ENCODE data around the gene PDGFB. TPM values are rescaled to one million over a fixed set of nuclear protein-coding genes. Genes with fewer than 3 reads are reported as not detected.

The PDGFB gene
- total and polyA plus RNA-seq, 7 donors = 1.4 to 9.6 (median 5.5) TPM

DNA sequence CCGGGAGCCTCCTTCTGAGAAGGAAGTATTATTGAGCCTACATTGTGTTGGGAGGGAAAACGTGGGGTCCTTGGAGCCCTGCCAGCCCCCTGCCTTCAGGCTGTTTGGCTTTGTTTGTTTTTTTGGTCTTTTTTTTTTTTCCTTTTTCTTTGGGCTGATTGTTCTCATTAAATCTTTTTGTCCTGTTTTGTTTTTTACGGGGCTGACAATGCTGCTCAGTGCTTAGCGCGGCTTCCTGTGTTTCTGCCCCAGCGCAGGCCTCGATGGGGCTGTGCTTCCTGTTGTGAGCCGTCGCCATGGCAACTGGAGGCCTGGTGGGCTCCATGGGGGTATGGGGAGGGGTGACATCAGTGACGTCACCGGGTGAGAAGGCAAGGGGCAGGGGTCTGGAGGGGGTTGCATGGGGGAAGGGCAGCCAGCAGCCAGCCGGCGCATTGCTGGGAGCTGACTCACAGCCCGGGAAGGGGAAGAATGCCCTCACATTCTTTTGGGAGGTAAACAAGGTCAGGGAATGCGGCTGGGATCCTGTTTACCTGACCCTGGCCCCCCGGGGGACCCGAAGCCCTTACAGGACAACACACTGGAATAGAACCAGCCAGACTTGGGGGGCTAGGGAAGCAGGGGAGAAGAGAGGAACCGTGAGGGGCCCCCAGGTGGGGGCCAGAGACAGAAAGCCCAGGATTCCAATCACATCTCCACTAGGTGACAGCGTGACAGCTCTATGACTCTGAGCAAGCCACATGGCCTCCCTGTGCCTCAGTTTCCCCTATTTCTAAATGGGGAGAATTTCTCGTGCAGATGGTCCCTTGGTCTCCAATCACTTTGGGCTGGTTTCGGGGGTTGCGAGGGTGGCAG, 70.1 kb downstream of the PDGFB start:
- Histone ChIP-seq H3K9me3 (no peaks in the 10 kb centered on the region), H3K36me3 (no peaks in the 10 kb centered on the region), H3K27ac (peak overlapping the region; percentile 70 to 76 (median 73)), H3K27me3 (no peaks in the 10 kb centered on the region), H3K4me1 (peaks cover 0 to 50% (median 44%) of the 10 kb centered on the region in 4 donors), H3K4me3 (no peak overlapping the region)
- TF ChIP-seq, protein P1, sequence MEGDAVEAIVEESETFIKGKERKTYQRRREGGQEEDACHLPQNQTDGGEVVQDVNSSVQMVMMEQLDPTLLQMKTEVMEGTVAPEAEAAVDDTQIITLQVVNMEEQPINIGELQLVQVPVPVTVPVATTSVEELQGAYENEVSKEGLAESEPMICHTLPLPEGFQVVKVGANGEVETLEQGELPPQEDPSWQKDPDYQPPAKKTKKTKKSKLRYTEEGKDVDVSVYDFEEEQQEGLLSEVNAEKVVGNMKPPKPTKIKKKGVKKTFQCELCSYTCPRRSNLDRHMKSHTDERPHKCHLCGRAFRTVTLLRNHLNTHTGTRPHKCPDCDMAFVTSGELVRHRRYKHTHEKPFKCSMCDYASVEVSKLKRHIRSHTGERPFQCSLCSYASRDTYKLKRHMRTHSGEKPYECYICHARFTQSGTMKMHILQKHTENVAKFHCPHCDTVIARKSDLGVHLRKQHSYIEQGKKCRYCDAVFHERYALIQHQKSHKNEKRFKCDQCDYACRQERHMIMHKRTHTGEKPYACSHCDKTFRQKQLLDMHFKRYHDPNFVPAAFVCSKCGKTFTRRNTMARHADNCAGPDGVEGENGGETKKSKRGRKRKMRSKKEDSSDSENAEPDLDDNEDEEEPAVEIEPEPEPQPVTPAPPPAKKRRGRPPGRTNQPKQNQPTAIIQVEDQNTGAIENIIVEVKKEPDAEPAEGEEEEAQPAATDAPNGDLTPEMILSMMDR (IDR thresholded peaks at IDR 0.05) = no peak
- TF ChIP-seq POLR2AphosphoS5 (IDR thresholded peaks at IDR 0.05) (peak in 3 of 4 donors; percentile 21 to 70 (median 57)), EP300 (IDR thresholded peaks at IDR 0.05) (peak in 2 of 4 donors; percentile 39 to 42), POLR2A (IDR thresholded peaks at IDR 0.05) (no peak)
- 24 to 26% methylated on average over 22 of the region's 22 CpGs for WGBS, 2 donors
- DNase-seq = peak; percentile 93
- intact Hi-C loops (cut with DNase I) = loop anchor here (5.0 kb wide), 1 partner anchor 68 kb away; the partner anchor contains the start of gene PDGFB

GRCh38 chr22:39173787-39174497, 70.8 kb downstream of the PDGFB start:
- Histone ChIP-seq H3K36me3 (no peaks in the 10 kb centered on the region), H3K9me3 (no peaks in the 10 kb centered on the region), H3K27ac (peak overlapping the region; percentile 70 to 76 (median 73)), H3K27me3 (no peaks in the 10 kb centered on the region), H3K4me3 (no peak overlapping the region), H3K4me1 (peaks cover 0 to 50% (median 44%) of the 10 kb centered on the region in 4 donors)
- no peak for DNase-seq
- TF ChIP-seq POLR2AphosphoS5 (IDR thresholded peaks at IDR 0.05) (no peak), POLR2A (IDR thresholded peaks at IDR 0.05) (no peak), EP300 (IDR thresholded peaks at IDR 0.05) (no peak)
- TF ChIP-seq, protein P1 (IDR thresholded peaks at IDR 0.05) = no peak
- WGBS, 2 donors = 59 to 67% methylated on average over 11 of the region's 11 CpGs
- intact Hi-C loops (cut with DNase I) = loop anchor here (5.0 kb wide), 1 partner anchor 68 kb away; the partner anchor contains the start of gene PDGFB

Other genes starting within 250 kb of the PDGFB start
- gene APOBEC3C, start 230.7 kb downstream of the PDGFB start, total RNA-seq = 10 to 100 TPM; 11.0 to 20.5 (median 15.3) TPM
- gene APOBEC3C, start 230.7 kb downstream of the PDGFB start, polyA plus RNA-seq = 10 to 100 TPM in 2 of 3 donors, 1 to 10 TPM in 1; 5.3 to 33.6 (median 12.0) TPM
- gene APOBEC3D, start 223.9 kb downstream of the PDGFB start, total RNA-seq = 1 to 10 TPM in 2 of 4 donors, under 1 TPM in 2; 0.66 to 2.1 (median 1.1) TPM
- gene APOBEC3D, start 223.9 kb downstream of the PDGFB start, polyA plus RNA-seq = 10 to 100 TPM in 1 of 3 donors, 1 to 10 TPM in 1, not detected in 1; 2.1 to 10.3 TPM
- gene APOBEC3F, start 204.1 kb downstream of the PDGFB start, total RNA-seq = 10 to 100 TPM in 1 of 4 donors, 1 to 10 TPM in 3; 3.0 to 10.2 (median 4.9) TPM
- 1 to 10 TPM; 1.2 to 8.1 (median 4.6) TPM for gene APOBEC3F, start 204.1 kb downstream of the PDGFB start, polyA plus RNA-seq
- 10 to 100 TPM; 11.0 to 17.9 (median 11.8) TPM for gene APOBEC3G, start 167.7 kb downstream of the PDGFB start, total RNA-seq
- 10 to 100 TPM in 1 of 3 donors, 1 to 10 TPM in 2; 3.0 to 21.4 (median 4.6) TPM for gene APOBEC3G, start 167.7 kb downstream of the PDGFB start, polyA plus RNA-seq
- gene APOBEC3H, start 147.7 kb downstream of the PDGFB start, total RNA-seq = not detected
- gene APOBEC3H, start 147.7 kb downstream of the PDGFB start, polyA plus RNA-seq = 1 to 10 TPM in 1 of 3 donors, not detected in 2; 1.5 TPM
- 100 to 1,000 TPM; 108 to 166 (median 125) TPM for gene CBX7, start 92.3 kb downstream of the PDGFB start, total RNA-seq
- 10 to 100 TPM; 10.9 to 39.0 (median 36.2) TPM for gene CBX7, start 92.3 kb downstream of the PDGFB start, polyA plus RNA-seq
- 1,000 to 10,000 TPM; 1,532 to 2,212 (median 2,076) TPM for gene RPL3, start 74.6 kb upstream of the PDGFB start, total RNA-seq
- gene RPL3, start 74.6 kb upstream of the PDGFB start, polyA plus RNA-seq = 1,000 to 10,000 TPM; 2,602 to 4,917 (median 3,303) TPM
- 10 to 100 TPM; 14.5 to 29.4 (median 20.2) TPM for gene SYNGR1, start 105.0 kb upstream of the PDGFB start, total RNA-seq
- 1 to 10 TPM in 2 of 3 donors, under 1 TPM in 1; 0.69 to 8.4 (median 7.5) TPM for gene SYNGR1, start 105.0 kb upstream of the PDGFB start, polyA plus RNA-seq
- 10 to 100 TPM; 19.6 to 24.6 (median 21.3) TPM for gene TAB1, start 154.8 kb upstream of the PDGFB start, total RNA-seq
- 10 to 100 TPM in 1 of 3 donors, 1 to 10 TPM in 2; 8.8 to 17.5 (median 9.0) TPM for gene TAB1, start 154.8 kb upstream of the PDGFB start, polyA plus RNA-seq
- 1 to 10 TPM in 3 of 4 donors, under 1 TPM in 1; 0.99 to 1.4 (median 1.2) TPM for gene MGAT3, start 212.0 kb upstream of the PDGFB start, total RNA-seq
- 1 to 10 TPM in 1 of 3 donors, under 1 TPM in 2; 0.60 to 8.1 (median 0.92) TPM for gene MGAT3, start 212.0 kb upstream of the PDGFB start, polyA plus RNA-seq

Measured in sigmoid colon (tissue), 7 donors.